HG02938 (cell line): Measurements from ENCODE around the gene PRADC1.
"Not testable (repeated sequence)": the region's sequence is repeated elsewhere in the genome, so short reads cannot be mapped to it uniquely, and the experiment has no call there.

Experiments
- ATAC-seq: cut with Tn5 transposase; IDR thresholded peaks from one replicate; pipeline ENCODE4 v1.9.1; 2021; ENCODE audit warnings: mild to moderate bottlenecking, moderate library complexity; ENCODE audit not compliant: unreplicated experiment

Gene PRADC1

DNA sequence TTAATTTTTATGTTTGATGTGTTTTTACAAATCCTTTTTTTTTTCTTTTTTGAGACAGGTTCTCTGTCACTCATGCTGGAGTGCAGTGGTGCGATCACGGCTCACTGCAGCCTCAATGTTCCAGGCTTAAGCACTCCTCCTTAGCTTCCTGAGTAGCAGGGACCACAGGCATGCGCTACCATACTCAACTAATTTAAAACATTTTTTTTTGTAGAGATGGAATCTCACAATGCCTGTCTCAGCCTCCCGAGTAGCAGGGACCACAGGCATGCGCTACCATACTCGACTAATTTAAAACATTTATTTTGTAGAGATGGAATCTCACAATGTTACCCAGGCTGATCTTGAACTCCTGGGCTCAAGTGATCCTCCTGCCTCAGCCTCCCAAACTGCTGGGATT lies 27.4 kb downstream of the PRADC1 start:
- ATAC-seq, result no peak

DNA sequence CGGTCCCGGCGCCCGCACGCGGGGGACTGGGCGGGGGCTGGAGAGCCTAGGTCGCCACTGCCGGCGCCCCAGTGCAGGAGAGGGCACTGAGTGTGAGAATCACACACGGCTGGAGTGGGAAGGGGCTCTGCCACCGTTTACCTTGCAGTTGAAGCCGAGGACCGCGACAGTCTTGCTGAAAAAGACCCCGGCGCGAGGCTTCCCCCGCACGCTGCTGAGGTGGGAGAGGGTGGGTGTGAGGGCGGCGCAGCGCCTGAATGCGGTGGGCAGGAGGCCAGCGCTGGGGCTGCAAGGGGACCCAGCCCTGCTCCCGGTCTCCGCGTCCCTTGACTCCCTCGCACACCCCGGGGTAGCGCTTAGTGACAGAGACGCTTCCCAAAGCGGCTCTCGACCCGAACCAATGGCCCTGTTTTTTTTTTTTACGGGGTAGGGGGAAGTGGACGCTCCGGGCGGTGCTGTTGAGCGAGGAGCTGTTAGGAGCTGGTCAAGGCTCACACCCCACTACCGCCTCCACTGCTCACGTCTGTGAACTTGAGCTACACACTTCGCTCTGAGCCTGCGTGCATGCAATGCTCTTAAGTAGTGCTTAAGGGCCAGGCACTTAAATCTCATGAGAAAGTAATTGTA lies 29.9 kb downstream of the PRADC1 start:
- ATAC-seq, result no peak

DNA sequence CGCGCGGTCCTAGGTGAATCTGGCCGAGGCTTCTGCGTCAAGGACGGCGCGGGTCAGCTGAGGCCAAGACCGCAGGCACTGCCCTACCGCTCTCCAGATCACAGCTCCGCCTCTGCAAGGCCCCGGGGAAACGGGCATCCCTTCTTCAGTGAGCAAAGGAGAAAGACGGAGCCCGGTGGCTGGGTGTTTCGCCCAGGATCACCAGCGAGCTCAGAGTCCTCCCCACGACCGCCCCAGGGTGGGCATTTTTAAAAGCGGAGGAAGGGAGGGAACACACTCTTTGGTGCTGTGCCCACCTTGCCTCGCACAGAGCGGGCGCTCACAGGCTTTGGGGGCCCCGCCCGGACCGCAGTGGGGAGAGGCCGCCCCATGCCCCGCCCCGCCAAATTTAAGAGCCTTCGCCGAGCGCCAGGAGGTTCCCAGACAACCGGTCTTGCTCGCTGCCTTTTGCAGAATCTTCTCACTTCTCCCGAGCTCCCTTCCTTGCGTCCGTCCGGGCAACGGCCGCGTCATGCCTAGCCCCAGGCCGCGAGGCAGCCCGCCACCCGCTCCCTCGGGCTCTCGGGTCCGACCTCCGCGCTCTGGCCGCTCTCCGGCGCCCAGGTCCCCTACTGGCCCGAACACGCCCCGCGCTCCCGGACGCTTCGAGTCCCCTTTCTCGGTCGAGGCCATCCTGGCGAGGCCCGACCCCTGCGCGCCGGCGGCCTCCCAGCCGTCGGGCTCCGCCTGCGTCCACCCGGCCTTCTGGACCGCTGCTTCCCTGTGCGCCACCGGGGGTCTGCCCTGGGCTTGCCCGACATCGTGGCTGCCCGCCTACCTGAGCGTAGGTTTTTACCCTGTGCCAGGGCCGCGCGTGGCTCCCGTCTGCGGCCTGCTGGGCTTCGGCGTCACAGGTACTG lies 30.6 kb downstream of the PRADC1 start, which contains the start of gene NOTO:
Gene NOTO (plus strand): TSS at position 419 of the 899 bp plus-strand sequence. CDS start 93 bp downstream, at position 512.
- ATAC-seq, result no peak

DNA sequence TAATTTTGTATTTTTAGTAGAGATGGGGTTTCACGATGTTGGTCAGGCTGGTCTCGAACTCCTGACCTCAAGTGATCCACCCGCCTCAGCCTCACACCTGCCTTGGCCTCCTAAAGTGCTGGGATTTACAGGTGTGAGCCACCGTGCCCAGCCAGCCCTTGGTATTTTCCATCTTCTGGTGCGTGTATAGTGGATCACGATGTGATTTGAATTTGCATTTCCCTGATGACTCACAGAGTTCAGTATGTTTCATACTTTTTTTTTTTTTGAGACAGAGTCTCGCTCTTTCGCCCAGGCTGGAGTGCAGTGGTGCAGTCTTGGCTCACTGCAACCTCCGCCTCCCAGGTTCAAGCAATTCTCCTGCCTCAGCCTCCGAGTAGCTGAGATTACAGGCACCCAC lies 32.8 kb downstream of the PRADC1 start:
- not testable (repeated sequence) for ATAC-seq

DNA sequence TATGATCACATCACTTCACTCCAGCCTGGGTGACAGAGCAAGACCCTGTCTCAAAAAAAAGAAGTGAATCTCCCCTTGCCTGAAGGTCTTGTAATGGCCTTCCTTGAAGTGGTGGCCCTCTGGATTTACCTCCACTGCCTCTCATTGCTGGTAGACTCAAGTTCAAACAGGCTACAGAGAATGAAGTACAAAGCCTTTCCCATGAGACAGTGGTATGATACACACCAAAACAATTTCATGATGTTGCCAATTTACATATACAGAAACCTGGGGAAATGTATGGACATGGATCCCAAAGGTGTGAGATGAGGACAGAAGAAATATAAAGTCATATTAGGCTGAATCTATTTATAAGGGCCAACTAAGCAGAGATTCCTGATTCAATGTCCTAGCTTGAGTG lies 35.5 kb downstream of the PRADC1 start:
- no peak for ATAC-seq

DNA sequence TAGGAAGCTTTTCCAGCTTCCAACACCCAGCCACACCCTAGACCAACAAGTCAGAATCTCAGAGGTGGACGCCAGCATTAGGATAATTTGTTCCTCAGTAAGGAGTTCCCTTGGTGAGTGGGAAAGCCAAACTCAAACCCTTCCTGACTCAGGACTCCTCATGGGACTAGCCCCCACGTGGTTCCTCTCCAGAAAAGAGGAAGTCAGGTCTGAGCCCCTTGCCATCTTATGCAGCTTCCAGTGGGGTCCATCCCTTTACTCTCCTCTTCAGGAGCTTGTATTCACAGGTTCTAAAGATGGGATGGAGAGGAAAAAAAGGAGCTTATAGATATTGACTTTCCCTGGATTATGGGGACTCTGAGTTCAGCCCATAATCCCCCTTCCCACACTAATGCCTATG lies 45.5 kb downstream of the PRADC1 start:
- ATAC-seq, result no peak

DNA sequence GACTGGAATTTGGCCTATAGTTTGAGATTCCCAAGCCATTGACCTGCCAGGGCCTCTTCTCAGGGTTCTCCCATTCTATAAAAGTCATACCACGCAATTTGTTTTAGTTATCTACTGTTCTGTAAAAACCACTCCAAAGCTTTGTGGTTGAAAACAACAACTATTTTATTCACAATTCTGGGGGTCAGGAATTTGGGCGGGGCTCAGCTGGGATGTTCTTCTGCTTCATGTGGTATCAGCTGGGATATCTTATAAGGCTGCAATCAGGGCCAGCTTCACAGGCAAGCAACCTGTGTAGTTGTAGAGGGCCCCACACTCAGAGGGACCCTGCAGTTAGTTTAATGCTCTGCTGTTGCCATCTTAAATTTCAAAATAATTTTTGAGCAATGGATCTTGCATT lies 47.1 kb downstream of the PRADC1 start:
- no peak for ATAC-seq
